ELF-1 (cell line): Measurements from ENCODE around the gene SLC22A14.
"Not testable (repeated sequence)": the region's sequence is repeated elsewhere in the genome, so short reads cannot be mapped to it uniquely, and the experiment has no call there.

Source experiments
- DNase-seq: peaks from one replicate; pipeline ENCODE4 v3.0.0-alpha.2; 2016; ENCODE audit warnings: low read depth, low spot score

The SLC22A14 gene

DNA sequence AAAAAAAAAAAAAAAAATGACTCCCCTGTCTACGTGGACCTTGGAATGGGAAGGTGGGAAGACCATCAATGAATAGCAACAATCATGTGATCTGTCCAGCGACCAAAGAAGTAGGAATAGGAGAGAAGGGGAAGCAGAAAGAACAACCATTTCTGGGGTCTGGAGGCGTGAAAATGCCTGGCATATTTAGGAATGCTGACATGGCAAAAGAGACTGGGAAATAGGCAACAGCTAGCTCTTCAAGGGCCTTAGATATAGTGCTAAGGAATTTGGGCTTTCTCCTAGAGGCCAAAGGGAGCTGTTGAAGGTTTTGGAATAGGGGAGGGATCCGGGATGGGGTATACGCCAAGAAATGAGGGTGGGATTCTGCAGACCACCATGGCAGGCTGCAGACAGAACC is 10.5 kb upstream of the SLC22A14 start:
- DNase-seq, result no peak

DNA sequence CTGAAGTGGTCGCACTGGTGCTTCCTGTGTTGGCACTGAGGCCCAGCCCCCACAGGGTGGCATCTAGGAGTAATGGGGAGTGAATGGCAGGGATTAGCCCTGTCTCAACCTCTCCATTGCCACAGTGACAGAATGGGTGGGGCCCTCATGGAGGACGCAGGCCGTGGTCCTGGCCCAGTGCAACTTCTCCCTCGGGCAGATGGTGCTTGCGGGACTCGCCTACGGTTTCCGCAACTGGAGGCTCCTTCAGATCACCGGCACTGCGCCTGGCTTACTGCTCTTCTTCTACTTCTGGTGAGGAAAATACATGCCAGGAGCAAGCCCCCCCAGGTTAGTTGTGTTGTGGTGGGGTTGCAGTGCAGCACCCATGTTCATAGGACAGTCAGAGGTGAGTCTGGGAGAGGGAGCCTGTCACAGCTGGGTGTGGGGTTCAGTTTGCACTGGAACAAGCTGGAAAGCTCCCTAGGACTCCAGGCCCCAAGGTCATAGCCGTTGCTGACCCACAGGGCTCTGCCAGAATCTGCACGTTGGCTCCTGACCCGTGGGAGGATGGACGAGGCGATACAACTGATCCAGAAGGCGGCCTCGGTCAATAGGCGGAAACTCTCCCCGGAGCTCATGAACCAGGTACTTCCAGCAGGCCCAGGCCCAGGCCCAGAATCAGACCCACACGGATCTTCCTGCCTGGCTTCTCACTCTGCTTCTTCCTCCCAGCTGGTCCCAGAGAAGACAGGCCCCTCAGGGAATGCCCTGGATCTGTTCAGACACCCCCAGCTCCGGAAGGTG is 7.0 kb upstream of the SLC22A14 start:
- DNase-seq, result no peak

DNA sequence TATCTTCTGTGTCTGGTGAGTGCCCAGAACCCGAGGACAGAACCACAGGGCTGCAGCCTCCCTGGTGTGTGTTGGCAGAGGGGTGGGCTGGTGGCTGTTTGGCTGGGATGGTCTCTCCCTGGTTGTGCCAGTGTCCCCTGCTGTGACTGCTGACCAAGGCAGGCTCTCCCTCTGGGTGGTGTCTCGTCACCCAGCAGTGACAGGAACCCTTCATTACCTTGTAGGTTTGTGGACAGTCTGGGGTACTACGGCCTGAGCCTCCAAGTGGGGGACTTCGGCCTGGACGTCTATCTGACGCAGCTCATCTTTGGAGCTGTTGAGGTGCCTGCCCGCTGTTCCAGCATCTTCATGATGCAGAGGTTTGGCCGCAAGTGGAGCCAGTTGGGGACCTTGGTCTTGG is 6.4 kb upstream of the SLC22A14 start:
- no peak for DNase-seq

DNA sequence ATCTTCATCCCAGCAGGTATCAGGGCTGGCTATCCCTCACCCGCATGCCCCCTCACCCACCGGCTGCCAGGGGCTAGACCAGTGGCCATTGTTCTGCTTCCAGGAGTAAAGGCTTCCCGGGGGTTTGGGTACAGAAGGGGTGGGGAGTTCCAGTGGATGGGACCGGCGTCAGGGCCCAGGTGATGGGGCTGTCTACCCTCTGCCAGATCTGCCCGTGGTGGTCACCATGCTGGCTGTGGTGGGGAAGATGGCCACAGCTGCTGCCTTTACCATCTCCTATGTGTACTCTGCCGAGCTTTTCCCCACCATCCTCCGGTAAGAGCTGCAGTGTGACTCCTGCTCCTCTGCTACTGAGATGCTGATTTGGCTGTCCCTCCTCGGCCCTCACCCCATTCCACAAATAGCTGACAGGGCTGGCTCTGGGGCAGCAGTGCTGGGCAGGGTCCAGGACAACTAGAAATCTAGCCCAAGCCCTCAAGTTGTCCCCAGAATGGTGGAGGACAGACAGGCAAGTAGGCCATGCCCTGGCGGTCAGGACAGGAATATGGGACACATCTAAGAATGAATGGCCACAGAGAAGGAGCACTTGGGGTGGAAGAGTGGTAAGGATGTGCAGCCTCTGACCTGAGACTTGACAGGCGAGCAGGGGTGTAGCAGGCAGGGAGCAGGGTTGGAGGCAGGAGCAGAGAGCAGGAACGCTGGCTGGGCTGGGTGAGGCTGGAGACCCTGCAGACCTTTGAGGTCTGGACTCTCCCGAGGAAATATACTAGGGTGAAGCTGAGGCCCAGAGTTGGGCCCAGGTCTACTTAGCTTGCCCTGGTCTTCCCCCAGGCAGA is 5.8 kb upstream of the SLC22A14 start:
- no peak for DNase-seq

DNA sequence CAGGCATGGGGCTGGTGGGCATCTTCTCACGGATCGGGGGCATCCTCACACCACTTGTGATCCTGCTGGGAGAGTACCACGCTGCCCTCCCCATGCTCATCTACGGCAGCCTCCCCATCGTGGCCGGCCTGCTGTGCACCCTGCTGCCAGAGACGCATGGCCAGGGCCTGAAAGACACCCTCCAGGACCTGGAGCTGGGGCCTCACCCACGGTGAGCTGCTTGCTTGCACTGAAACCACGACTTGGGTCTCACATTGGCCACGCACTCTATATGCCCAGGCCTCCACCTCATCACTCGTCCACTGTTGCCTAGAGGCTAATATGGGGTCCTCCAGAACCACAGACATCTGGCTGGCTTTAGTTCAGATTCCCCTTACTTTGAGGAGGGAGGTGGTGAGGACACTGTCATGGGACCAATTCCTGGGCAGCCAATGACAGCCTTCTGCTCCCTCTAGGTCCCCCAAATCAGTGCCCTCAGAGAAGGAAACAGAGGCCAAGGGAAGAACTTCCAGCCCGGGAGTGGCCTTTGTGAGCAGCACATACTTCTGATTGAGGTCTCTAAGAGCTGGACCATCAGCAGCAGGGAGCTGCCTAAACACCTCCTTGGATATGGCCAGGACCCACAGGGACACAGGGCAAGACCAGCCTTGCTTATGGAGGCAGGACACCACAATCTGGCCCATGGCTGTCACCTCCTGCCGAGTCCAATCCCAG is 5.0 kb upstream of the SLC22A14 start:
- no peak for DNase-seq

DNA sequence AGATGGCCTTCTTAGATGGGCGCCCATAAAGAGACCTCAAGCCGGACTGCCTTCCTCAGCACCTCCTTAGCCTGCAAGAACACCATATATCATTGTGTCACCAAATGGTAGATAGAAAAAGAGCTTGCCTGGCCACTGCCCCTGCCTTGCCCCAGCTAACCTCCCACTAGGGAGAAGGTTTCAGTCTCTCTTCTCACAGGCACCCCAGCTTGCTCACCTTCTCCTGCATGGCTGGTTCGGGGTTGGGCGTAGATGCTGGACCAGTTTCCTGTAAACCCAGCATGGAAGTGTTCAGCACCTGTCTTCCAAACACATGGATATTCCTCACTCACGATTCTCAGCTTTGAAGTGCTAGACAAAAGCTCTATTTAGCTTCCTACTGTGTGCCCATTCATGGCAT is 3.3 kb upstream of the SLC22A14 start:
- no peak for DNase-seq

DNA sequence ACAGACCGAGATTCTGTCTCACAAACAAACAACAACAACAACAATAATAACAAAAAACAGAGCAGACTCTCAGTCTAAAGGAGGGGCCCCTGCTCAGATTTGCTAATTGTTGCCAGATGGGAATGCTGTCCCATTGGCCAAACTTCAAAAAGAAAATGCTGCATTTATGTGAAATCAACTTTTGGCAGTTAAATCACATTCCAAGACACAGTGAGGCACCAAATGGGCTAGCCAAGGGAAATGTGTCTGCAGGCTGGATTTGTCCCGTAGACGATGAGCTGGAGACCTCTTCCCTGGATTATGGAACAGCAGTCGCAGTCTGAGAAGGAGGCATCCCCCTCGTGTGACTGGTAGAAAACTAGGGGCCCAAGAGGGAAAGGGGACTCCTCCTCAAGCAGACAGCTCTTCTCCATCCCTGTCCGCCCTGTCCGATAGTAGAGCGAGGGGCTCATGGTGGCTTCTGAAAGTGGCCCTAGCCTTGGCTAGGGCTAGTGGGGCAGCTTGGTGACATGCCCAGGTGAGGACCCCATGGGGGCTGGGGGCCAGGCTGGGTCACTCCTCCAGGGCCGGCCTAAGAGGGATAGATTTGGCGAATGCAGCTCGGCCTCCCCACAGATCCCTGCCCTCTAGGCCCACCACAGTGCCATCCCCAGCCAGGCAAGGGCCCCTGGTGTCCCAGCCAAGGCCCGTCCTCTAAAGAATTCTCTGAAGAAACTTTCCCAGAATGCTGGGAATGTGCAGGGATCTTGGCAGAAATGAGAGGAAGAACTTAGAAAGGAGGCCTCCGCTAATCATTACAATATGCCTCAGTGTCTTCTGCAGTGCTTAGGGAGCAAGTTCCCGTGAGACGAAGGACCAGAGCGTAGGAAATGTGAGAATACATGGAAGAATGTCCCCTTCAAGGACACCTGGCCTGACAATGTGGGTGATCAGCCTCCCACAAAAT is 2.0 kb downstream of the SLC22A14 start:
- no peak for DNase-seq

DNA sequence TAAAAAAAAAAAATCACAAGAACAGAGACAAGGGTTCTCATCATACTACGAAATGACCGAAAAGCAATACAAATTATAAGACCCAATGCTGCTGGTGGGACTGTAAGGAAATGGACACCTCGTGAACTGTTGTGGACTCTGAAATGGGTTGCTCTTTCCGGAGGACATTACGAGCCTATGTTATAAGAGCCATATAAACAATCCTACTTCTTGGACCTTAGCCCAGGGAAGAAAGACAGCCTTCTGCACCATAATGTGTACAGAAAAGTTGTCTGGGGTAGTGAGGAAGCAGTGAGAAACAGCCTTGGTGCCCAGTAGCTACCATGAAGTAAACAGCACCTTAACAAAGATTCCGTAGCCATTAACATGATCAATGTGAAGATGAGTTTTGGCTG is 2.7 kb downstream of the SLC22A14 start:
- DNase-seq, result no peak

DNA sequence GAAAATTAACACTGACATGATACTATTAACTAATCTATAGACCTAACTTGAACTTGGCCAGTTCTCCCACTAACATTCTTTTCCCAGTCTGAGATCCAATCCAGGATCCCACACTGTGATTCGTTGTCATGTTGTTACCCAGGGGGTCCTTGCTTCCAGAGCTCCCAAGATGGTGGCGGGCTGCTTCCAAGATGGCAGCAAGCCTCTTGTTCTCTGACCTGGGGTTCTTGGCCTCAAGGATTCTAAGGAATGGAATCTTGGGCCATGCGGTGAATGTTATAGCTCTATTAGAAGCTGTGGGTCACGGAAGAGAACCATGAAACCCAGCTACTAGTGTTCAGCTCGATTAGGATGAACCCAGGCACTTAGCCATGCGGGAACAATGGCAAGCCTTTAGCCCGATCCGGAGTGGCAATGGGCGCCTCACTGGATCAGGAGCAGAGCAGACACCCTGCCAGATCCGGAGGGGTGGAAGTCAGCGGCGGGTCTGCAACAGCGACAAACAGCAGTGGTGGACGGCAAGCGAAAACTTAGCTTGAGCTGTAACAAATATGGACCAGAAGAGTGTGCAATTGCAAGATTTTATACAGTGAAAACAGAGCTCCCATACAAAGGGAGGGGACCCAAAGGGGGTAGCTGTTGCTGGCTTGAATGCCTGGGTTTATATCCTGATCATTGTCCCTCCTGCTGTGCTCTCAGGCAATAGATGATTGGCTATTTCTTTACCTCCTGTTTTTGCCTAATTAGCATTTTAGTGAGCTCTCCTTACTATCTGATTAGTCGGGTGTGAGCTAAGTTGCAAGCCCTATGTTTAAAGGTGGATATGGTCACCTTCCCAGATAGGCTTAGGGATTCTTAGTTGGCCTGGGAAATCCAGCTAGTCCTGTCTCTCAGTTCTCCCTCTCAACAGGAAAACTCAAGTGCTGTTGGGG is 7.5 kb downstream of the SLC22A14 start:
- DNase-seq, result not testable (repeated sequence)

DNA sequence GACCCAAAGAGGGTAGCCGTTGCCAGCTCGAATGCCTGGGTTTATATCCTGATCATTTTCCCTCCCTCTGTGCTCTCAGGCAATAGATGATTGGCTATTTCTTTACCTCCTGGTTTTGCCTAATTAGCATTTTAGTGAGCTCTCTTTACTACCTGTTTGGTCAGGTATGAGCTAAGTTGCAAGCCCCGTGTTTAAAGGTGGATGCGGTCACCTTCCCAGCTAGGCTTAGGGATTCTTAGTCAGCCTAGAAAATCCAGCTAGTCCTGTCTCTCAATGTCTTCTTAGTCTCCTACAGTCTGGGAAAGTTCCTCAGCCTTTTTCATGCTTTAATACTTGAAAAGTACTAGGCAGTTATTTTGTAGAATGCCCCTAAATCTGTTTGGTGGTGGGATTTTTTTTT is 15.0 kb downstream of the SLC22A14 start:
- not testable (repeated sequence) for DNase-seq

DNA sequence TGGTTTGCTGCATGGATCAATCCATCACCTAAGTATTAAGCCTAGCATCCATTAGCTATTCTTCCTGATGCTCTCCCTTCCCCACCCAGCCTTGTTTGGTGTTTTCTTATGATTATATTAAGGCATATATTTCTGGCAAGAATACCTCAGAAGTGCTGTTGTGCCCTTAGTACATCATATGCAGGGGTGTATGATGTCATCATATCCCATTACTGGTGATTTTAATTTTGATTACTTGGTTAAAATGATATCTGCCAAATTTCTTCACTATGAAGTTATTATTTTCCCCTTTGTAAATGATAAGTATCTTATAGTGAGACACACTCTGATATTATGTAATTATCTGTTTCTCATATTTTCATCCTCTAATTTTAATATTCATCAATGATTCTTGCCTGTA is 15.4 kb downstream of the SLC22A14 start:
- no peak for DNase-seq

DNA sequence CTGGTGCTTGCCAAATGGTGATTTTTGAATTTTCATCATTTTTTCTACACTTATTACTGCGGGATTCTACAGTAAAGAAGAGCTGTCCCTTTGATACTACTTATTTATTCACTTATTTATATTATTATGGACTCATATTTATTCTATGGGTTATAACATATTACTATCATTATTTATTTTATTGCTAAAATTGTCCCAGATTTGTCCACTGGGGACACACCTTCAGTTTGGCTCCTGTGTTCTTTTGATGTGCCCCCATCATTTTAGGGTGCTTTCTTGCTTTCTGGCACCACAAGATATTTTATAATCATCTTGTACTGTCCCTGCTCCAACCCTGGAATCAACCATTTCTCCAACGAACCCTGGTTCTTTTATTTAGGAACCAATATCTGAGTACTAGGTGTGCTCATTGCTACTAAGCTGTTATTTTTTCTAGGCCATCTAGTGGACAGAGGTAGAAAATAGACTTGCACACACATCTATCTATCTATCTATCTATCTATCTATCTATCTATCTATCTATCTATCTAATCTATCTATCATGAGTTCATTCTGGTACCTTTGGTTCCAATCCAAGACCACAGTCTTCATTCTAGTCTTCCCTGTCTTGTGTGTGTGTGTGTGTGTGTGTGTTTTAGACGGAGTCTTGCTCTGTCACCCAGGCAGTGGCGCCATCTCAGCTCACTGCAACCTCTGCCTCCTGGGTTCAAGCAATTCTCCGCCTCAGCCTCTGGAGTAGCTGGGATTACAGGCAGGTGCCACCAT is 16.0 kb downstream of the SLC22A14 start:
- no peak for DNase-seq

DNA sequence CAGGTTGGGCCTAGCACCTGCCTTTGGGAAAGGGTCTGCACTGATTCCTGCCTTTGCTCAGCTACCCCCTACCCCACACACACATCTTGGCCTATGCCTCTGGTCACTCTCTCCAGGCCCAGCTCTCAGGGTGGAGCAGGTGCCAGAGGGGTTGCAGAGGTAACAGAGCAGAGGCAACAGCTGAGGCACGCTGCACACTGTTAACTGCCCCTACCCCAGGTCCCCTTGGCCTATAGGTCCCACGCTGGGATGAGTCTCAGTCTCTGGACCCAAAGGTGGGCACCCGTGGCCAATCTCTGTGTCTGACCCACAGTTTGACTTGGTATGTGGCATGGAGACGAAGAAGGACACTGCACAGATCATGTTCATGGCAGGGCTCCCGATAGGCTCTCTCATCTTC is 24.8 kb downstream of the SLC22A14 start:
- no peak for DNase-seq

DNA sequence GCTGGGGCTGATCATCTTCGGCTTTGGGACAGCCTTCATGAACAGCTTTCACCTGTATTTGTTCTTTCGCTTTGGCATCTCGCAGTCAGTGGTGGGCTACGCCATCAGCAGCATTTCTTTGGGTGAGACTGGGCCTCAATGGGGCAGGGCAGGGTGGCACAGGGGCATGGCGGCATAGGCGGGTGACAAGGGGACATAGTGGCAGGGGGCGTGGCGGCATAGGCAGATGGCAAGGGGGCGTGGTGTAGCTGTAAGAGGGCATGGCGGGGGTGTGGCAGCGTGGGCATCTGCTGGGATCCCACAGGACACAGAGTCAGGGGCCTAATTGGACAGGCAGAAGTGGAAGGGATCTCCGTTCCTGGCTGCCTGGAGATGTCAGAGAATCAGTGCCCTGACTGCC is 25.5 kb downstream of the SLC22A14 start:
- no peak for DNase-seq

DNA sequence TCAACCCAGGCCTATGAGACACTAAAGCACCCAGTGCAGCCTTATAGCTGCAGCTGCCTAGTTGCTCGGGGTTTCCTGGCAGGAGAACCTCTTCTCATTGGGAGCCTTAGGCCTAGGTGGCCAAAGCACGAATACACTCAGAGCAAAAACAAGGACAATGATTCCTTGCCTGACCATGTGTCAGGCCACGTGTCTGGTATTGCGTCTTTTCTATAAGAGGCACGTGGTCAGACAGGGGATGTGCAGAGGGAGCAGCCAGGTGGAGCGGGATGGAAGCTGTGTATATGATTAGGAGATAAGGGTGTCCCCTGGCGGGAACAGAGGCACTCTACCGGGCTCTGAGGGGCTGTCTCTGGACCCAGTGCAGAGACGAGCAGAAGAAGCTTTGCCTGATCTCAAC is 26.4 kb downstream of the SLC22A14 start:
- DNase-seq, result no peak

DNA sequence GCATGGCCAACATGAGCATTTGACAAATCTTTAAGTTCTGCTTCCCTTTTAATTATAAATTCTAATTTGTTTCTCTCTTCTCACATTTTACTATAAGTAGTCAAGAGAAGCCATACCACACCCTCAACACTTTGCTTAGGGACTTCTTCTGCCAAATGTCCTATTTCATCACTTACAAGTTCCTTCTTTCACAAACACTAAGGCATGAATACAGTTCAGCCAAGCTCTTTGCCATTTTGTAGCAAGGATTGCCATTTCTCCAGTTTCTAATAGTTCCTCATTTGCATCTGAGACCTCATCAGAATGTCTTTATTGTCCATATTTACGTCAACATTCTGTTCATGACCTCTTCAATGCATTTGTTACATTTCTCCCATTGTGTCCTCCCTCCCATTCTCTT is 29.4 kb downstream of the SLC22A14 start:
- no peak for DNase-seq

DNA sequence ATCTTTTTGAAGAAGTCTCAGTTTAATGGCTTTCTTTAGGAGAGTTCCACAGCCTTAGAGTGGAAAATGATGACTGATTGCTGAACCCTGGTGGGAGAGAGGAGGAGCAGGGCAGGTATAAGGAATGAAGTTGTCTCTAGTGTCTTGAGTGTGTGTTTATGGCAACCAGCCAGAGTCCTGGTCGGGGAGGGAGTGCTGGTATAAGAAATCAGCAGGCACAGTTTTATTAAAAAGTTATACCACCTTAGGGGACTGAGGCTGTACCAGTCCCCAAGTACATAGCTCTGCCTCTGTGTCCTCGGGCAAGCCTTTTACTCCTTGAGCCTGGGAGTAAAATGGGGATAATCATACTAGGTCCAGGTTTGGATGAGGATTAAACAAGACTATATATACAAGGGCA is 29.8 kb downstream of the SLC22A14 start:
- DNase-seq, result no peak

DNA sequence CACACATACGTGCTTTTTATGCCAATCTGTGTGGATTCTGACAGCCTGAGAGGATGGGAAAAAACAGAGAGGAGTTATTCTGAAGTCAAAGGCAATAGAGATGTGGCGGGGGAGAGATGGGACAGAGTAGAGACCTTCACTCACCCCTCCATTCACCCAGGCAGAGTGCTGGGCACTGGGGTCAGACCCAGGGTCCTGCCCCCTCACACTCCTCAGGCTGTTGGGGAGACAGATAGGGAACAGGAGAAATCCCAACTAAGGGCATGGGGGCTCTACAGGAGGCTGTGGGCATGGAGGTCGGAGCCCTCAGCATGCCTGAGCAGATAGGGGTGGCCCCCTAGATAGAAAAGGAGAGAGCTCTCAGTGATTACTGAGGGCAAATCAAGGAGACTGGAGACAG is 30.3 kb downstream of the SLC22A14 start:
- no peak for DNase-seq

DNA sequence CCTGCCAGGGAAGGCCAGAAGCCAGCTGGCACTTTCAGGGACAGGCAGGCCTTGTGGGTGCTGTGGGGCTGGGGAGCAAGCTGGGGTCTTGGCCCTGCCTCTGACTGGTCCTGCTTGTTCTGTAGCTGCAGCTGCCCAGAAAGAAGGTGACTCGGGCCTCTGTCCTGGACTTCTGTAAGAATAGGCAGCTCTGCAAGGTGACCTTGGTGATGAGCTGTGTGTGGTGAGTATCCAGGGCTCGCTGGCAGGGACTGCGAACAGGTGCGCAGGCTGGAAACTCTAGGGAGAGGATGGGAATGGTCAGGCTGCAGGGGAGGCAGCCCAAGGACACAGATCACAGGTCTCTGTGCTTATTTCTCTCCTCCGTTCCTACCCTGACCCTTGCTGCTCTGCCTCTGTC is 31.2 kb downstream of the SLC22A14 start:
- DNase-seq, result no peak
